H9 (cell line): ENCODE results near the gene MKRN1. TPM values are rescaled to one million over a fixed set of nuclear protein-coding genes. Genes with fewer than 3 reads are reported as not detected.

Experiments used
- DNase-seq: peaks from one replicate; pipeline ENCODE4 v3.0.0-alpha.2; 2017
- H2AFZ ChIP-seq: one replicate; pipeline ENCODE4 v1.6.1; 2013; ENCODE audit warnings: mild to moderate bottlenecking, low read length, control low read depth, moderate library complexity
- H2AK5ac ChIP-seq: 2 replicates; pipeline ENCODE4 v1.6.1; 2013; ENCODE audit warnings: low read length, control low read depth, mixed read lengths; ENCODE audit not compliant: insufficient read length
- H2BK120ac ChIP-seq: one replicate; pipeline ENCODE4 v1.6.1; 2013; ENCODE audit warnings: low read depth, mild to moderate bottlenecking, low read length, control low read depth, inconsistent platforms; ENCODE audit not compliant: poor library complexity, severe bottlenecking
- H2BK12ac ChIP-seq: 2 replicates; pipeline ENCODE4 v1.6.1; 2013; ENCODE audit warnings: low read length, control low read depth, mixed read lengths, low read depth; ENCODE audit not compliant: insufficient read length
- H2BK15ac ChIP-seq: 2 replicates; pipeline ENCODE4 v1.6.1; 2013; ENCODE audit warnings: low read depth, low read length, control low read depth
- H2BK20ac ChIP-seq: one replicate; pipeline ENCODE4 v1.6.1; 2013; ENCODE audit warnings: low read depth, mild to moderate bottlenecking, low read length, control low read depth, inconsistent platforms; ENCODE audit not compliant: poor library complexity, severe bottlenecking
- H2BK5ac ChIP-seq: 2 replicates; pipeline ENCODE4 v1.6.1; 2013; ENCODE audit warnings: low read length, control low read depth, mixed read lengths; ENCODE audit not compliant: insufficient read length
- H3K14ac ChIP-seq: 2 replicates; pipeline ENCODE4 v1.6.1; 2013; ENCODE audit warnings: low read length, control low read depth; ENCODE audit not compliant: insufficient read depth
- H3K18ac ChIP-seq: 2 replicates; pipeline ENCODE4 v1.6.1; 2013; ENCODE audit warnings: low read depth, mild to moderate bottlenecking, mixed read lengths, low read length, control low read depth; ENCODE audit not compliant: insufficient read length
- H3K23ac ChIP-seq: 2 replicates; pipeline ENCODE4 v1.6.1; 2013; ENCODE audit warnings: low read length, control low read depth, mixed read lengths, low read depth; ENCODE audit not compliant: insufficient read length
- H3K23me2 ChIP-seq: 2 replicates; pipeline ENCODE4 v1.6.1; 2013; ENCODE audit warnings: low read depth, mild to moderate bottlenecking, mixed read lengths, low read length, control low read depth; ENCODE audit not compliant: insufficient read length, poor library complexity, severe bottlenecking
- H3K27ac ChIP-seq: 2 replicates; pipeline ENCODE4 v1.5.1; 2013; ENCODE audit warnings: low read length, control low read depth, mixed read lengths, low read depth; ENCODE audit not compliant: insufficient read length
- H3K27me3 ChIP-seq: 2 replicates; pipeline ENCODE4 v1.6.1; 2013; ENCODE audit warnings: low read length, control low read depth, inconsistent platforms; ENCODE audit not compliant: insufficient read depth
- H3K4ac ChIP-seq: 2 replicates; pipeline ENCODE4 v1.6.1; 2013; ENCODE audit warnings: low read depth, mild to moderate bottlenecking, control low read depth, inconsistent platforms, low read length, moderate library complexity
- H3K4me1 ChIP-seq: 2 replicates; pipeline ENCODE4 v1.6.1; 2013; ENCODE audit warnings: low read length, control low read depth, inconsistent platforms; ENCODE audit not compliant: insufficient read depth
- H3K4me2 ChIP-seq: 2 replicates; pipeline ENCODE4 v1.6.1; 2013; ENCODE audit warnings: low read length, control low read depth, mixed read lengths; ENCODE audit not compliant: insufficient read length, insufficient read depth
- H3K56ac ChIP-seq: 2 replicates; pipeline ENCODE4 v1.6.1; 2013; ENCODE audit warnings: low read depth, mild to moderate bottlenecking, mixed read lengths, low read length, control low read depth; ENCODE audit not compliant: insufficient read length
- H3K79me1 ChIP-seq: 2 replicates; pipeline ENCODE4 v1.6.1; 2013; ENCODE audit warnings: low read depth, mild to moderate bottlenecking, moderate library complexity, low read length, control low read depth, inconsistent platforms; ENCODE audit not compliant: insufficient read depth, poor library complexity, severe bottlenecking
- H3K79me2 ChIP-seq: 2 replicates; pipeline ENCODE4 v1.6.1; 2013; ENCODE audit warnings: low read length, control low read depth, inconsistent platforms; ENCODE audit not compliant: insufficient read depth
- H3K9ac ChIP-seq: 2 replicates; pipeline ENCODE4 v1.6.1; 2013; ENCODE audit warnings: low read length, control low read depth, mixed read lengths; ENCODE audit not compliant: insufficient read length; ENCODE audit errors: extremely low read depth
- H3K9me3 ChIP-seq: one replicate; pipeline ENCODE4 v1.6.1; 2013; ENCODE audit warnings: low read depth, low read length, inconsistent platforms; ENCODE audit not compliant: control insufficient read depth
- H3T11ph ChIP-seq: one replicate; pipeline ENCODE4 v1.6.1; 2013; ENCODE audit warnings: mild to moderate bottlenecking, low read length, control low read depth, inconsistent platforms
- H4K20me1 ChIP-seq: one replicate; pipeline ENCODE4 v1.6.1; 2013; ENCODE audit not compliant: control insufficient read depth, insufficient read length, insufficient read depth
- H4K5ac ChIP-seq: 2 replicates; pipeline ENCODE4 v1.6.1; 2013; ENCODE audit warnings: low read depth, mild to moderate bottlenecking, mixed read lengths, low read length, control low read depth; ENCODE audit not compliant: insufficient read length
- H4K8ac ChIP-seq: replicated peaks from 2 replicates; pipeline ENCODE4 v1.6.1; 2013; ENCODE audit warnings: low read length, control low read depth, mixed read lengths, low read depth; ENCODE audit not compliant: insufficient read length
- H4K91ac ChIP-seq: 2 replicates; pipeline ENCODE4 v1.6.1; 2013; ENCODE audit warnings: low read depth, mild to moderate bottlenecking, moderate library complexity, mixed read lengths, low read length, control low read depth; ENCODE audit not compliant: insufficient read length
- H3K27ac Mint-ChIP-seq, 3 experiments: 2 replicates in 2 of 3; 3 replicates in 1 of 3; pipeline ENCODE4 v1.8.0; 2020 to 2021; ENCODE audit warnings: mixed read lengths in 3 of 3, mild to moderate bottlenecking in 1 of 3, moderate library complexity in 1 of 3
- H3K27me3 Mint-ChIP-seq: 2 replicates; pipeline ENCODE4 v1.8.0; 2021; ENCODE audit warnings: low read depth, mild to moderate bottlenecking, moderate library complexity, mixed read lengths
- H3K36me3 Mint-ChIP-seq, 3 experiments: 2 replicates in 2 of 3; 3 replicates in 1 of 3; pipeline ENCODE4 v1.8.0; 2020 to 2021; ENCODE audit warnings: low read depth in 3 of 3, mixed read lengths in 3 of 3; ENCODE audit not compliant: insufficient read depth in 1 of 3
- H3K4me1 Mint-ChIP-seq, 2 experiments: 2 replicates each; pipeline ENCODE4 v1.8.0; 2020; ENCODE audit warnings: mixed read lengths in 2 of 2
- H3K4me3 Mint-ChIP-seq, 2 experiments: 2 replicates in 1 of 2; 3 replicates in 1 of 2; pipeline ENCODE4 v1.8.0; 2020 to 2021; ENCODE audit warnings: mild to moderate bottlenecking in 2 of 2, mixed read lengths in 2 of 2, moderate library complexity in 1 of 2
- H3K9me3 Mint-ChIP-seq, 2 experiments: 2 replicates in 1 of 2; 3 replicates in 1 of 2; pipeline ENCODE4 v1.8.0; 2020; ENCODE audit warnings: mild to moderate bottlenecking in 2 of 2, mixed read lengths in 2 of 2, moderate library complexity in 1 of 2
- CTCF ChIP-seq: fragments of 200-600 bp; sonication (generic); conservative IDR thresholded peaks from 3 replicates; pipeline ENCODE4 v1.8.0; 2021; ENCODE audit warnings: antibody characterized with exemption, mild to moderate bottlenecking
- WGBS: extraction: QIAGEN DNeasy Blood & Tissue Kit; methylation state at CpG from one replicate; pipeline ENCODE4 v1.1.7; 2013; ENCODE audit warnings: missing lambda C conversion rate, low lambda C conversion rate, mixed read lengths; ENCODE audit not compliant: insufficient read length; ENCODE audit errors: extremely low coverage; 5-methylcytosine and 5-hydroxymethylcytosine counted together
- long read RNA-seq: library from polyadenylated mRNA; unstranded; transcript quantifications from one replicate; pipeline ENCODE4 v2.0.0, GENCODE V29; 2020
- total RNA-seq: library from RNA; stranded (reverse); gene quantifications from 2 replicates; pipeline ENCODE4 v1.2.1, GENCODE V29; 2021

The MKRN1 gene
- total RNA-seq = 106 and 112 TPM in 2 replicates
- long read RNA-seq, transcript MKRN1-201 (8 exons, 3,151 nt) = major isoform, 64 of 136 reads
- long read RNA-seq, partial matches to known transcripts = 11 of 136 reads
- long read RNA-seq, other reads (novel, unspliced or antisense) = 57 of 136 reads

GRCh38 chr7:140479062-140479738 is at the start of gene MKRN1:
MKRN1 (minus strand) TSS chr7:140479505; CDS start chr7:140479344, 161 bp downstream.
- no peaks in the 10 kb centered on the region for H3K79me1 ChIP-seq
- H3K56ac ChIP-seq = no peak within 1 kb of the TSS
- no peak within 1 kb of the TSS for H3T11ph ChIP-seq
- no peak within 1 kb of the TSS for H3K4ac ChIP-seq
- H3K36me3 Mint-ChIP-seq = no peaks in the 10 kb centered on the region
- H2BK5ac ChIP-seq = no peak within 1 kb of the TSS
- no peak within 1 kb of the TSS for H2AK5ac ChIP-seq
- peak within 1 kb of the TSS; percentile 80 for H3K4me2 ChIP-seq
- H3K9me3 Mint-ChIP-seq = peaks cover 0 to 3% of the 10 kb centered on the region in 2 experiments; a peak in 1 of 5 replicates
- no peak within 1 kb of the TSS for H2BK12ac ChIP-seq
- no peaks in the 10 kb centered on the region for H4K20me1 ChIP-seq
- peak within 1 kb of the TSS; percentile 84 to 90 for H3K4me3 Mint-ChIP-seq
- H2BK15ac ChIP-seq = no peak within 1 kb of the TSS
- H3K27me3 ChIP-seq = no peaks in the 10 kb centered on the region
- peaks cover 31 to 48% of the 10 kb centered on the region in 2 experiments for H3K4me1 Mint-ChIP-seq
- no peak within 1 kb of the TSS for H3K23ac ChIP-seq
- peaks cover 34% of the 10 kb centered on the region for H3K79me2 ChIP-seq
- H3K27ac Mint-ChIP-seq = peak within 1 kb of the TSS; percentile 98 to 100 (median 99)
- no peak within 1 kb of the TSS for H2BK20ac ChIP-seq
- no peak within 1 kb of the TSS for H4K8ac ChIP-seq
- H3K9ac ChIP-seq = peak within 1 kb of the TSS; percentile 88
- no CpG with 5 or more reads among the region's 71 CpGs for WGBS
- H3K23me2 ChIP-seq = no peaks in the 10 kb centered on the region
- no peaks in the 10 kb centered on the region for H3K9me3 ChIP-seq
- H2AFZ ChIP-seq = peak within 1 kb of the TSS; percentile 83
- H3K4me1 ChIP-seq = peaks cover 5% of the 10 kb centered on the region; the same call in 1 of the 2 replicates
- peak within 1 kb of the TSS; percentile 24 for H3K27ac ChIP-seq
- no peak within 1 kb of the TSS for H2BK120ac ChIP-seq
- H3K27me3 Mint-ChIP-seq = no peaks in the 10 kb centered on the region
- TF ChIP-seq CTCF = no peak
- H3K14ac ChIP-seq = peak within 1 kb of the TSS; percentile 88
- peak within 1 kb of the TSS; percentile 87 for H3K18ac ChIP-seq
- H4K5ac ChIP-seq = no peak within 1 kb of the TSS
- peak; percentile 98 for DNase-seq
- no peak within 1 kb of the TSS for H4K91ac ChIP-seq
